HCT116 (cell line): ENCODE results near the gene GNRHR.

Experiments
- EGR1 ChIP-seq: IDR thresholded peaks from 2 replicates; pipeline ENCODE4 v1.6.1; 2012; ENCODE audit warnings: low read depth
- EZH2 ChIP-seq: fragments of 200-600 bp; sonication (generic); IDR thresholded peaks from 2 replicates; pipeline ENCODE4 v1.6.1; 2017; ENCODE audit warnings: antibody characterized with exemption, mixed run types
- POLR2A ChIP-seq: IDR thresholded peaks from 2 replicates; pipeline ENCODE4 v1.7.0; 2011; ENCODE audit warnings: borderline replicate concordance; ENCODE audit not compliant: insufficient read depth, insufficient read length; ENCODE audit errors: extremely low read depth
- POLR2AphosphoS5 ChIP-seq: IDR thresholded peaks from 2 replicates; pipeline ENCODE4 v1.6.1; 2011; ENCODE audit warnings: mild to moderate bottlenecking, low read depth, low read length, moderate library complexity
- RAD21 ChIP-seq: IDR thresholded peaks from 2 replicates; pipeline ENCODE4 v1.6.1; 2012; ENCODE audit warnings: low read depth, mild to moderate bottlenecking
- SIN3A ChIP-seq: IDR thresholded peaks from 2 replicates; pipeline ENCODE4 v1.6.1; 2012; ENCODE audit warnings: low read depth
- SP1 ChIP-seq: IDR thresholded peaks from 2 replicates; pipeline ENCODE4 v1.6.1; 2012; ENCODE audit warnings: low read depth
- TCF7L2 ChIP-seq: IDR thresholded peaks from 2 replicates; pipeline ENCODE4 v1.7.0; 2011; ENCODE audit warnings: borderline replicate concordance, inconsistent platforms; ENCODE audit not compliant: insufficient read depth, insufficient read length; ENCODE audit errors: extremely low read depth
- YY1 ChIP-seq: IDR thresholded peaks from 2 replicates; pipeline ENCODE4 v1.6.1; 2011; ENCODE audit warnings: low read length, low read depth, moderate library complexity, mild to moderate bottlenecking; ENCODE audit not compliant: insufficient replicate concordance; ENCODE audit errors: extremely low read depth
- ZNF274 ChIP-seq: fragments of 200-500 bp; sonication (Bioruptor generic); IDR thresholded peaks from 2 replicates; pipeline ENCODE4 v1.6.1; 2014; ENCODE audit warnings: mild to moderate bottlenecking, low read depth, low read length, inconsistent platforms
- TF ChIP-seq, protein P1 (sequence below), 3 experiments: fragments of 200-600 bp in 1 of 3; sonication (generic) in 1 of 3; IDR thresholded peaks in 2 of 3; conservative IDR thresholded peaks in 1 of 3; 2 replicates each; pipeline ENCODE4 v1.5.1; 2012 to 2017; ENCODE audit warnings: low read depth in 2 of 3, low read length in 2 of 3, antibody characterized with exemption in 1 of 3, borderline replicate concordance in 1 of 3, control low read depth in 1 of 3, mild to moderate bottlenecking in 1 of 3, mixed read lengths in 1 of 3, mixed run types in 1 of 3, moderate library complexity in 1 of 3; ENCODE audit not compliant: insufficient read depth in 1 of 3
- TF ChIP-seq, protein P2 (sequence below): IDR thresholded peaks from 2 replicates; pipeline ENCODE4 v1.6.1; 2012

DNA sequence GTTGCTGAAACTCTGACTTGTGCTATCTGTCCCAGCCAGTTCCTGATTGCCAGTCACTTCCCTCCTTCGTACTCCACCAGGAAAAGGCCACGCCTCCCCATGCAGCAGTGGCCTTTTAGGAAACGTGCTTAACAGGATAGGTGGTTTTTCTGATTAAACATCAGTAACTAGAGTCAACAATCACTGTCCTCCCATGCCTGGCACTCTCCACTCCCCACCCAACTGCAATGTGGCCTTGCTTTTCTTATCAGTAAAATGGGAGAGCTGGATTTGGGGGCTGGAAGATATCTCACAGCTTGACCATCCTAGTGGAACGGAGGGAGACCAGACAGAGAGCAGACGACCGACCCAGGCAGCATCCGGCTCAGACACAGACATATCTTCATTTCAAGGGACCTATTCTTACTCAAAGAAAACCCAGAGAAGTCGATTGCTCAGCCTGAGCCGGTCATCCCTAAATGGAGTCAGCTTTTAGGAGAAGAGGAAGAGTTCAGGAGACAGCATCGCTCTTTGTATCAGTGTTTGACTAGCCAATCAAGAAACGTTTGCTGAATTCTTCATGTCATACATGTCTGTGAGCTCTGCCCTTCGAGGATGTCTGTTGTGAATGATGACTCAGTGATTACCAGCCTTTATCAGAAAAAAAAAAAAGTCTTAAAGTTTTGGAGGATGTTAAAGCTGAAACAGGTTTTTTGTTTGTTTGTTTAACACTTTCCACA is 40.5 kb downstream of the GNRHR start:
- TF ChIP-seq, protein P1, sequence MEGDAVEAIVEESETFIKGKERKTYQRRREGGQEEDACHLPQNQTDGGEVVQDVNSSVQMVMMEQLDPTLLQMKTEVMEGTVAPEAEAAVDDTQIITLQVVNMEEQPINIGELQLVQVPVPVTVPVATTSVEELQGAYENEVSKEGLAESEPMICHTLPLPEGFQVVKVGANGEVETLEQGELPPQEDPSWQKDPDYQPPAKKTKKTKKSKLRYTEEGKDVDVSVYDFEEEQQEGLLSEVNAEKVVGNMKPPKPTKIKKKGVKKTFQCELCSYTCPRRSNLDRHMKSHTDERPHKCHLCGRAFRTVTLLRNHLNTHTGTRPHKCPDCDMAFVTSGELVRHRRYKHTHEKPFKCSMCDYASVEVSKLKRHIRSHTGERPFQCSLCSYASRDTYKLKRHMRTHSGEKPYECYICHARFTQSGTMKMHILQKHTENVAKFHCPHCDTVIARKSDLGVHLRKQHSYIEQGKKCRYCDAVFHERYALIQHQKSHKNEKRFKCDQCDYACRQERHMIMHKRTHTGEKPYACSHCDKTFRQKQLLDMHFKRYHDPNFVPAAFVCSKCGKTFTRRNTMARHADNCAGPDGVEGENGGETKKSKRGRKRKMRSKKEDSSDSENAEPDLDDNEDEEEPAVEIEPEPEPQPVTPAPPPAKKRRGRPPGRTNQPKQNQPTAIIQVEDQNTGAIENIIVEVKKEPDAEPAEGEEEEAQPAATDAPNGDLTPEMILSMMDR (IDR thresholded peaks at IDR 0.05 in 2 of 3, conservative IDR thresholded peaks at IDR 0.05 in 1 of 3; ENCODE audit: borderline replicate concordance in 1 of 3, insufficient read depth in 1 of 3, low read depth in 2 of 3, low read length in 2 of 3) = no peak
- no peak for TF ChIP-seq SIN3A
- no peak for TF ChIP-seq POLR2A
- no peak for TF ChIP-seq SP1
- TF ChIP-seq POLR2AphosphoS5 = no peak
- TF ChIP-seq, protein P2, sequence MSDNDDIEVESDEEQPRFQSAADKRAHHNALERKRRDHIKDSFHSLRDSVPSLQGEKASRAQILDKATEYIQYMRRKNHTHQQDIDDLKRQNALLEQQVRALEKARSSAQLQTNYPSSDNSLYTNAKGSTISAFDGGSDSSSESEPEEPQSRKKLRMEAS = no peak
- no peak for TF ChIP-seq ZNF274
- no peak for TF ChIP-seq TCF7L2
- TF ChIP-seq YY1 = no peak
- no peak for TF ChIP-seq EZH2
- no peak for TF ChIP-seq RAD21
- TF ChIP-seq EGR1 = no peak
